GM21717 (cell line): Measurements from ENCODE around the gene PNPLA3.

Experiments
- ATAC-seq: cut with Tn5 transposase; IDR thresholded peaks from one replicate; pipeline ENCODE4 v1.9.1; 2021; ENCODE audit warnings: mild to moderate bottlenecking, moderate library complexity; ENCODE audit not compliant: unreplicated experiment

Gene PNPLA3

DNA sequence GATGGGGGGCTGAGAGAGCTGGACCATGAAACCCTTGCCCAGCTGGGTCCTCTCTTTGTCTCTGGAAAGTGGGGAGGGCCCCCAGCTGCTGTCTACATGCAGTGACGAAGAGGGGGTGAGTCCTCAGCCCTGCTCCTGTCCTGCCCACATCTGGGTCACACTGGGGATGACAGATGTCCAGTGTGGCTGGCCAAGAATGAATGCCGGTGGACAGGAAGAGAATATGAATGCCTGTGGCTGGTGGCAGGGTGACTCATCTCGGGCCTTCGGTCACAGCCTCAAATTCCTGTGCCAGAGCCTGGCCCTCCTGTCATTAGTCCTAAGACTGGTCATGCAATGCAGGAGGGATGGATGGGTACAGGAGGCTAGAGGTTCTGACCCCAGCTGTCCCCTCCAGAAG, 2.2 kb upstream of the PNPLA3 start:
- ATAC-seq, result no peak

DNA sequence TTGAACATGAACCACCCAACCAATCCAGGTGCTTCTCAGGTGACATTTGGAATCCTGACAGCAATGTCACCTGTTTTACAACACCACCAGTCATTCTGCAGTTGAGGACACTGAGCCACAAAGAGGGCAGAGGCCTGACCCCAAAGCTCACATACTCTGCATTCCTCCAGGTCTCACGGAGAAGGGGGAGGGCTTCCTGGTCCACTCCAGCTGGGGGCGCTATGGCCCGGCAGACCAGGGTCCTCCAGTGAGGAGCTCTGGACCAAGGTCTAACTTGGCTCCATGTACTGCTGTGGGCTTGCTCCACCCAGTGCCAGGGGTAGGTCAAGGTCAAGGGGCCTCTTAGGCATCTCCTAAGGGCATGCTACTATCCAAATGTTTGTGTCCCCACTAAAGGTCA, 1.5 kb upstream of the PNPLA3 start:
- ATAC-seq, result no peak

DNA sequence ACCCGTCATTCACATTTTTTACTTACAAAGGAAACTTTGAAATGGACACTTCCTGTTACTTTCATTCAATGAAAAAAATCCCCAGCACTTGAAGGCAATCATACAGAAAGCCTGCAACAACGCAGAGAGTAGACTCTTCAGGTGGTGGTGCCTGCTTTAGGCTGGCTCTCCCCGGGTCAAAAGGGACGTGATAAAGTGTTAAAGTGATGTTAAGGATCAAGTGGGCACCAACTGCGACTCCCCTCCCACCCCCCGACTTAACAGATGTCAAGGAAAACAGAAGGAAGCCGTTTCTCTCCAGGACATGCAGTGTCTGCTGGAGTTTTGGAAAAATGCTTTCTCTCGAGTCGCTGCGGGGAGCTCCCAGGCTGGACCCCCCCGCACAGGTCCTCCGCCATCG, 414 bp upstream of the PNPLA3 start:
- no peak for ATAC-seq

DNA sequence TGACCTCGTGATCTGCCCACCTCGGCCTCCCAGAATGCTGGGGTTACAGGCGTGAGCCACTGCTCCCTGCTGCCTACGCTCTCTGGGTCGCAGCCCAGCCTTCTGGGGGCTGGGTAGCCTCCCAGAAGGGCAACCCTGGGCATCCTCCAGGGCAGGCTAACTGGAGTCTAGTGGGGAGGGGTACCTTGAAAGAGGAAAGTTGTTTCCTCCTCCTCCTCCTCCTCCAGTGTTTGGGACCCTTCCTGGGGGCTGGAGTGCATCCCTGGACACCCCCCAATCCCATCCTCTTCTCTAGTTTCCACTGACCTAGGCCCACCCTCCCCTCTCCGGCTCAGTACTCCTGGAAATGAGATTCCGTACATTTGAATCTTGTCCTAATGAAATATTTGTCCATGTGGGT, 1.3 kb downstream of the PNPLA3 start:
- no peak for ATAC-seq

DNA sequence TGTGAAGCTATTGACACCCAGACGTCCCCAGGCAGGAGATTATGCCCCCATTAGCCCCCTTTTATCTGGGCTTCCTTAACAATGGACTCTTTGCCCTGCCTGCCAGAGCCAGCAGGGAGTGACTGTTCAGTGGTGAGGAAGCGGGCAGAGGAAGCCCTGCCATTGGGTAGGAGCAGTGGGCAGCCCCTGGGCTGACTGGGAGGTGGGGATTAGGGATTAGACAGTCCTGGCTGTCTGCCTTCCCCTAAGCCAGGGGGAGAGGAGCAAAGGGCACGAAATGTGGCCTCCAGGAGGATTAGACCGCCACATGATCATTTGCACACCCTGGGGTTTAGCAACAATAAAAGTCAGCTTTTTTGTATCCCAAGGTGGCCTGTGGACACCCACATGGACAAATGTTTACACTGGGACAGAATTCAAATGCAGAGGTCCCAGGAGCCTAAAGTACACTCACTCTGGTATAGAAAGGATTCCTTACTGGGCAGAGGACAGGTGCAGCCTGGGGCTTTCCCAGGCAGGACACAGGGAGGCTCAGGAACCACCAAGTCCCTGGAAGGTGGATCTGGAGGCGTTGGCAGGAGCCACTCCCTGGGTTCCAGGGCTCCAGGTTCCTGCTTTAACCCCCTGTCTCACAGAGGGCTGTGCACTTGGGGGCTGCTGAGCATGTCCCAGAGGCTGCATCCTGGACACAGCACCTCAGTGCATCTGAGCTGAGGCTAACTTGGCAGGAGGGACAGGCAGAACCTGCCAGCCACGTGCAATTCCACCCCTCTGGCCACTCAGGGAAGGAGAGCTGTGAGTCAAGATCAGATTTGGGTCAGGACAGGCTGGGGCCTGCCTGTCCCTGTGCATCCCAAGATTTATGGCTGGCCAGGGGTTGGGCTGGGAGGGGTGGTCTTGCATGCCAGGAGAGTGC, 2.1 kb downstream of the PNPLA3 start:
- no peak for ATAC-seq

DNA sequence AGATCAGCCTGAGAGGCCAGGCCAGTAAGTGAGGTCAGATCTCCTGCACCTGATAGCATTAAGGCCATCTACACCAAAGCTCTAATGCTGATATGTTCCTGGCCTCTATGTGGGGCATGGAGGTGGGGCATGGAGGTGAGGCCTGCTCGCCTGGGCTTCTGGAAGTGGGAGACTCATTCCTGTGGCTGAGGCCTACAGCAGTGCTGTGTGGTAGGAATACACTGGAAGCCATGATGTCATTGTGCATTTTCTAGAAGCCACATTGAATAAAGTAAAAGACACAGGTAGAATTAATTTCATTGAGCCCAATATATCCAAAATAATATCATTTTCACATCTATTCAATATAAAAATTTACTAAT, 2.7 kb downstream of the PNPLA3 start:
- ATAC-seq, result no peak

DNA sequence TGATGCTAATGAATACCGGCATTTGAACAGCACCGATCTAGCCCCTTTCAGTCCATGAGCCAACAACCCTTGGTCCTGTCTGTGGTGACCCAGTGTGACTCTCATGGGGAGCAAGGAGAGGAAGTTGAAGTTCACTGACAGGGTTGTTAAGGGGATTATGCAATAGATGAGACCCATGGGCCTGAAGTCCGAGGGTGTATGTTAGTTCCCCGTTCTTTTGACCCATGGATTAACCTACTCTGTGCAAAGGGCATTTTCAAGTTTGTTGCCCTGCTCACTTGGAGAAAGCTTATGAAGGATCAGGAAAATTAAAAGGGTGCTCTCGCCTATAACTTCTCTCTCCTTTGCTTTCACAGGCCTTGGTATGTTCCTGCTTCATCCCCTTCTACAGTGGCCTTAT, 4.9 kb downstream of the PNPLA3 start:
- no peak for ATAC-seq

DNA sequence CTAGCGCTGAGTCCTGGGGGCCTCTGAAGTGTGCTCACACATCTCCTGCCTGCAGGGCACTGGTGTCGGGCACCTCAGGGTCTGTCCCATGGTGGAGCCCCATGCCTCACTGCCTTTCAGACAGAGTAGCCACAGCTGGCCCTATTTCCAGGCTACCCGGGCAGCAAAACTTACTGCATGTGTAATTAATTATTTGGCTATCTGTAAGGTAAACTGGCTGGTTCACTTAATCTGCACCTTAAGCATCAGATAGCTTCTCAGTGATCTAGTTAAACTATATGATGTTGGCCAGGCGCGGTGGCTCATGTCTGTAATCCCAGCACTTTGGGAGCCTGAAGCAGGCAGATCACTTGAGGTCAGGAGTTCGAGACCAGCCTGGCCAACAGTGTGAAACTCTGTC, 5.3 kb downstream of the PNPLA3 start:
- ATAC-seq, result no peak

DNA sequence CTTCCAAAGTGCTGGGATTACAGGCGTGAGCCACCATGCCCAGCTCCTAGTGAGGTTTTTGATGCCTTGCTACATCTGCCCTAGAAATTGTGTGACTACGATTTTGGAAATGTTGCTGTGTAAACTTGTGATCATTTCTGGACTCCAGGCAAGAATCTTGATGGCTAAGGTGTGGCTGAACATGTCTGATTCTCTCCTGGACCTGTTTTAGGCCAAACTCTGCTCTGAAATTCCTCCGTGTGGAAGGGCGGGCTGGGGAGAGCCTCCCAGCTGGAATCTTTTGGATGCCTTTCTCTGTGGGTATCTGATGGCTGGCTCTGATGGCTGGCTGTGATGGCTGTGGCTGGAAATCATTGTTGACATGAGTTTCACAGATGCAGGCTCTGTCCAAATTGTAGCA, 8.2 kb downstream of the PNPLA3 start:
- ATAC-seq, result no peak

DNA sequence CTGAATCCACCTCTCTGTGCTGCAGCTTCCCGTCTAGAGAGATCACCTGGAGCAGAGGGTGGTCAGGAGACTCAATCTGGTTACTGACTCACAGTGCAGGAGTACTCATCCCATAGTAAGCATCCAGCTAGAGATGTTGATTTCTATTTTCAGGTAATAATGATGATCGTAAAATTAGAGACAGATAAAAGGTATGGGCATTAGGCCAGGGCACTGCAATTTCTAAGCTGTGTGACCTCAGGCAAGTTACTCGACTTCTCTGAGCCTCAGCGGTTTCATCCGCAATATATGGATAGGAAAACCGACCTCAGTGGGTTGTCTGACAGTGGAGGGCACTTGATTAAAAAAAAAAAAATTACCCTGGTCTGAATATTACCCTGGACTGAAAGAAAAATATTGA, 17.8 kb downstream of the PNPLA3 start:
- no peak for ATAC-seq

DNA sequence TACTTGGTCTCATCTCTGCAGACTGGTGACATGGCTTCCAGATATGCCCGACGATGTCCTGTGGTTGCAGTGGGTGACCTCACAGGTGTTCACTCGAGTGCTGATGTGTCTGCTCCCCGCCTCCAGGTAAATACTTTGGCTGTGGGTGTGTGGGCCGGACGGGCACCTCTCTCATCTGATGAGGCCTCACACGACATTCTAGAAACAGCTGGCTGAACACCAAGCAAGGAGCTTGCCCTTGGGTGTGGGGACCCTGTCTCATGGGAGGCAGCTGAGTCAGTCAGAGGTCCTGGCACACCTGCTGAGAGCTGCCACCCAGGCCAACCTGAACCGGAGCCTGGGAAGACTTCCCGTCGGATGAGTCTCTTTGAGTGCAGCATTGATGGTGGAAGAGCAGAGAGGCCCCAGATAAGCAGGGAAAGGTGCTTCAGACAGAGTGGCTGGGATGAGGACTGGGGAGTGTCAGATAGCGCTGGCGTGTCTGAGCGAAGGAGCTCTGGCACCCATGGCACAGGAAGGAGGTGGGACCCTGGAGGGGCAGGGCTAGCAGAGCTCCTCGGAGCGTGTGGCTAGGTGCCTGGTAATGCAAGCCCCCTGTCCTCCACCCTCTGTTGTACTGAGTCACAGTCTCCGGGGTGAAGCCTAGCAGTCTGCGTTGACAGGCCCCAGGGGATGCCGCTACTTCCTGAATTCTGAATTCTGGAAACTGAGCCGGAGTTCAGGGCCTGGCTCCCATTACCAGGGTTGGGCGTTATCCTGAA, 21.2 kb downstream of the PNPLA3 start:
- ATAC-seq, result no peak

DNA sequence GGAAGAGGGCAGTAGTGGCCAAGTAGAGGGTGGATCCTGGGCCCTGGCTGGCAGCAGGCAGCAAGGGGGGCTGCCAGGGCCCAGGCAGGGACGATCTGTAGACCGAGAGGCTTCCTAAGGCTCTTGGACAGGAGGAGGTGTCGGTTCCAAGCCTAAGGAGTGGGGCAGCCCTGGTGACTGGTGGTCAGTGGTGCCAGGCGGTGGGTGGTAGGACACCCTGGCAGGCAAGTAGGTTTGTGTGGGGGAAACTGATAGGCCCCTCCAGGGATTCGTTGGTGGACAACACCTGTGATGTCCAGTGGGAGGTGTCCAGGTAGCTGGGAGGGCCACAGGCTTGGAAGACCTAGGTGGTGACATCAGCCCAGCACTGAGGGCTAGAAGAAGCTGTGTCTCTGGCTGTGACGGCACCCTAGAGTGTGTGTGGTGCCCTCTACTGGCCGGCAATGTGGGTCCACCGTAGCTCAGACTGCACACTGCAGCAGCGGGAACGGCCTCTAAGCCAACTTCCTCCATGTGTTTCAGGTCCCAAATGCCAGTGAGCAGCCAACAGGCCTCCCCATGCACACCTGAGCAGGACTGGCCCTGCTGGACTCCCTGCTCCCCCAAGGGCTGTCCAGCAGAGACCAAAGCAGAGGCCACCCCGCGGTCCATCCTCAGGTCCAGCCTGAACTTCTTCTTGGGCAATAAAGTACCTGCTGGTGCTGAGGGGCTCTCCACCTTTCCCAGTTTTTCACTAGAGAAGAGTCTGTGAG, 22.2 kb downstream of the PNPLA3 start:
- ATAC-seq, result no peak

DNA sequence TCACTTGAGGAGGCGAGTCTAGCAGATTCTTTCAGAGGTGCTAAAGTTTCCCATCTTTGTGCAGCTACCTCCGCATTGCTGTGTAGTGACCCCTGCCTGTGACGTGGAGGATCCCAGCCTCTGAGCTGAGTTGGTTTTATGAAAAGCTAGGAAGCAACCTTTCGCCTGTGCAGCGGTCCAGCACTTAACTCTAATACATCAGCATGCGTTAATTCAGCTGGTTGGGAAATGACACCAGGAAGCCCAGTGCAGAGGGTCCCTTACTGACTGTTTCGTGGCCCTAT, 22.7 kb downstream of the PNPLA3 start:
- ATAC-seq, result no peak

DNA sequence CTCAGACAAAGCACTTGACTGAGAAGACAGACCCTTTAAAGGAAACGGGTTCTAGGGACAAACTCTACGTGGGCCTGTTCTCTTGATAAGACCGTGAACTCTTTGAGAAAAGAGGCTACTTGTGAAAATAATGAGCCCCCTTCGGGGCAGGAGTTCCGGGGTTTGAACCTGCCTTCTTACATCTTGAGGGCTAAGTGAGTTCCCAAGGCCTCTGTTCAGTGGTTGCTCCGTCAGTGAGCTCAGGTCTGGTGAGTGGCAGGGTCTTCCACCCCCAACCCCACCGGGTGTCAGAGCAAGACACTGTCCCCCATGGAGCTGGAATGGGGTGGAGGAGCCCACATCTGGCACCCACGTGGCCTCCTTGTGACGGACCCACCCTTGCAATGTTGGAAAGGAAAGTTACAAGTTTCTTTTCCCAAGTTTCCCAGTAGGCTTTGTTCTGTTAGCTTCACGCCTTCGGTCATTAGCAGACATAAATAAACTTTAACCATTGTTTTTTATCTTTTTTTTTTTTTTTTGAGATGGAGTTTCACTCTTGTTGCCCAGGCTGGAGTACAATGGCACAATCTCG, 25.3 kb downstream of the PNPLA3 start:
- no peak for ATAC-seq

DNA sequence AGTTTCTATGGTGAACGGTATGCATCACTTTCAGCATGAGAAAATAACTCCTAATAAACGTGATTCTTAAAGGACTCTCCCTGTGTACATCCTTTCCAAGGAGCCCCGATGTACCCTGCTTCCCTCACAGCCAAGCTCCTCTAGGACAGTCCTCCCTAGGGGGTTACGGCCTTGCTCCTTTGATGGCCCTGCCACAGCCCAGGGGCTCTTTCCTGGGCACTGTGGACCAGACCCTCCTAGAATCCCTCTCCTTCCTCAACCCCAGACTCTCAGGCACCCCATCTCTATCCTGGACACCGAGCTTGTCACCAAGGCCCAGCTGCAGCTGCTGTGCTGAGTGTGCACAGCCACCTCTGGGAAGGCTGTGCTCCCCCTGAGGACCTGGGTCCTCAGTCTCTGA, 27.8 kb downstream of the PNPLA3 start:
- no peak for ATAC-seq

DNA sequence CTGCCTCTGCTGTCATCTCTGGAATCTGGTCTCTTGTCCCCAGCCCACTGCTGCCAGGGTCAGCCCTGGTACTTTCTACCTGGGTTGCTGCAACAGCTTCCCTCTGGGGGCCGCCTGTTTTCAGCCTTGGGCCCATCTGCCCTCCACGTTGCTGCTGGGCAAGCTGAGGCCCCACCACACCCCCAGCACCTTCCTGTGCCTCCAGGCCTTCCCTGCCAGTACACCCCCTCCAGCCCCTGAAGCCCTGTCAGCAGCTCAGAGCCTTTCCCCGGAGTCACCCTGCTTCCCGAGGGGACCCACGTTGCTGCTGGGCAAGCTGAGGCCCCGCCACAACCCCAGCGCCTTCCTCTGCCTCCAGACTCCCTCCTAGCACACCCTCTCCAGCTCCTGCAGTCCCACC, 28.4 kb downstream of the PNPLA3 start:
- ATAC-seq, result no peak

DNA sequence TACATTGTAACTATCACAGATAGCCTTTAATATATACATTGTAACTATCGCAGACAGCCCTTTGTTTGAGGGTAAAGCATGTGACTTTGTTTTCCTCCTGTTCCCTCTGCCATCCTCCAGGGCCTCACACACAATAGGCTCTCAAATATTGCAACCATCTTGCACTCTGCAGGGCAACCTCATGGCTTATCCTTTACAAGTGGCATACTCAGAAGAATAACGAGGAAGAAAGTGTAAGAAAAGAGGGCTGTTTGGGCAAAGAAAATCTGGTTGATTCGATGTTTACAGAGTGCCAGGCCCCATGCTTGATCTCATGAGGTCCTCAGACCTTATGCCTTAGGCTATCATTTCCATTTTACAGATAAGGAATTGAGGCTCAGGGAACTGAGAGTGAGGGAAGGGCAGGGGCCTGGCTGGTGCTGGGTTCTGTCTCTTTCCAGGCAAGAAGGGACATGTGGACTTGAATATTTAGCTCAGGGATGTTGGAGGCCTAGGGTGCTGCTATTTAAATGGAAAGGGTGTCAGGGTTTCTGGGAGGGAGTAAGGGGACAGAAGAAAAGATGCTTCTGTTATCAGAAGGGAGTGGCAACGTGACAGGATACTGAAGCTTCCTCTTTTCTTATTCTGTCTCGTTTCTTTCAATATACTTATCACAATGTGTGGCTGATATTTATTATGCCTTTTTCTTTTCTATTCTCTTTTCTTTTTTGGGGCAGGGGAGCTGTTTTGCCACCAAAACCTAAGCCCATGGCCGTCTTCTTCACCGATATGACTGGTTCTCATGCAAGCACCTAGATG, 30.6 kb downstream of the PNPLA3 start:
- no peak for ATAC-seq

DNA sequence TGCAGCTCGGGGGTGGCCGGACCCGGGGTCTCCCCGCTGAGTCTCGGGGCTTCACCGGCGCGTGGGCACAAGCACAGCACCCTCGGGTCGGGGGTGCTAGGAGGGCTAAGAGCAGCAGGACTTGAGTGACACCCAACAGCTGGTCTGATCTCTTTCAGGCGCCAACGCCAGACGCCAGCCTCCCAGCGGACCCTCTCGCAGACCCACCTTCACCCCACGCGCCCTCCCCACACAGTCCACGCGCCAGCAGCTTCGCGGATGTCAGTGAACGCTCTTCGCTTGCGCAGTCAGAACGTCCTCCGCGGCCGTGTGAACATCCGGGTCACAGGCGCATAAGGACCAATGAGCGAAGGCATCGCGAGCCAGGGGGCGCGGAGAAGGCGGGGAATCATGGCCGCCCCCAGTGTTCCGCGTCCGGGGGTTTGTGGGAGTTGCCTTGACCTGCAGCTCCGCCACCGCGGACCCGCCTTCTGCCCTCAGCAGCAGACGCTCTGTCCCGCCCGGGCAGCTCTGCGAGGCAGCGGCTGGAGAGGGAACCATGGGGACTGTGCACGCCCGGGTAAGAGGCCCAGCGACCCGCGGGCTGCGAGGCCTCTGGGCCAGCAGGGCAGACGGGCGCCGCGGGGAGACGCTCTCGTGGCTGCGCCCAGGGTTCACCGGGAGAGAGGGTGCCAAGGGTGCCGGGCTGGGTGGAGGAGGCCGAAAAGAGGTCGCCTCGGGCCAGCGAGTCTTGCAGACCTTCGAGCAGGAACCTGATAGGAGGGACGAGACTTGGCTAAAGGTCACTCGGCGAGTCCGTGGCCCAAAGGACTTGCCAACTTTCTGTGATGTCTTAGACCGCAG, 31.7 kb downstream of the PNPLA3 start, which contains the start of gene SAMM50:
SAMM50 (plus strand) TSS at position 403 of the 843 bp plus-strand sequence; CDS start at position 539, 136 bp downstream.
- peak; percentile 85 for ATAC-seq

DNA sequence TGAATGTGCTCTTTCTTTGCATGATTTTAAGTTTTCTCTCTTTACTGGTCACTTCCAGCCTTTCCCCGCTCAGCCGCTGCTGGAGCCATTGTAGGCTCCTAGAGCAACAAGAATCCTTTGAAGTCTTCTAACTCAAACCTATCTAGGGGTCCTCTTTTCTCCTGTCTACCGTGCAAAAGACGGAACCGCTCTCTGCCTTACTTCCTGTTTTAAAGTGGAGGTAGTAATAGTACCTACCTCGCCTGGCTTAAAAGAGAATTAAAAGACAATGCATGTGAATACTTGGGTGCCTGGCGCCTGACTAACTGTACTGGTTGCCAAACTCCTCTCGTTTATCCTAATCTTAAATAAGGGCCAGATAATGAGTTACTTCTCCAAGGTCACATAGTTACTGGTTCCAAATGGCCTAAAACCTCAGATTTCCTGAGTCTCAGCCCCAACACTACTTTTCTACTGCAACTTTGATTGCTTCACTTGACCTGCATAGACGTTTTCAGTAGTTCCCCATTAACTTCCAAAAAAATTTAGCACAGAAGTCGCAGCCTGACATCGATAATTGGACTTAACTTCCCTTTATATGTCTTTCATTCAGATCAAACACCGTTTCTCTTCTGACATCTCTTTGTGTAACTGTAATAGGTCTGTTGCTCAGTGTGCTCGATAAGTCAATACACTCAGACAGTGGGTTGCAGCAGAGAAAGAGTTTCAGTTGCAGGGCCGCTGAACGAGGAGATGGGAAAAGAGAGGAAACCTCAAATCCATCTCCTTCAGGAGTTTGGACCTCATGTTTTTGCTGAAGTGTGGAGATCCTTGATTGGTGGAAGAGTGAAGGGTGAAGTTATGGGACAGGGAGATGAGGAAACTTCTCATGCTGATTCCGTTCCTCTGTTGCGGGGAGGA, 32.5 kb downstream of the PNPLA3 start:
- no peak for ATAC-seq
